Activated T-helper 1 cell treated with anti-CD3 and anti-CD28 coated beads, Interleukin-2, amount 50 U/mL, for 16 hours (primary cell): ENCODE results near the gene SIM1.

Source experiments
- DNase-seq, 2 donors: peaks; one replicate each; pipeline ENCODE4 v3.0.0-alpha.2; 2020; ENCODE audit warnings: low read depth in 1 of 2, low spot score in 1 of 2

SIM1 gene

DNA sequence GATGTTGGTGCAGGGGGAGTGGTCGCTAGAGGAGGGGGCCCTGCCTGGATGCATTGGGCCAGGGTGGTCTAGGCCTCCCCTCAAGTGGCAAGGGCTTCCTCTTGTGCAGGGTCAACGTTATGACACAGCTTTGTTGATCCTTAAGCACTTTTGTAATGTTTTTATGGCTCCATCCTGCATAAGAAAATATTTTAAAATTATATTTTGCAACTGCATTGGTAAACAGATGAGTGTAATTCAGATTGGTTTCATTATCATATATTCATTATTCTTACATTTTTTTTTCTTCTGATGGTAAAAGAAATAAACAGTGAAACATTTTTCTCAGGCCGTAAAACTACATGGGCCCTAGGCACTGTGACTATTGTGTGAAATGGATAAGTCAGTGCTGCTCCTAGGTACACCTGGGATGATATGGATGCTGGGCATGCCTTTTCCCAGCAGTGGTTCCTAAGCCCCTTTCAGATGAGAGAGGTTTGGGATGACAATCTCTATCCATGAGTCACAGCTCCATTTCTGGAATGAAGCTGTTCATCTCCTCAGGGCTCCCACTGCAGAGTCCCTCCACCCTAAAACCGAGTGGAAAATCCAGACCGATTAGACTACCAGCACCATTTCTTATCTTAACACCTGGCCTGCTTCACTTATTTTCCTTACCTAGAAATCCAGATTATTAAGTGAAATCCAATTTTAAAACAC, 5.8 kb upstream of the SIM1 start:
- no peak for DNase-seq

DNA sequence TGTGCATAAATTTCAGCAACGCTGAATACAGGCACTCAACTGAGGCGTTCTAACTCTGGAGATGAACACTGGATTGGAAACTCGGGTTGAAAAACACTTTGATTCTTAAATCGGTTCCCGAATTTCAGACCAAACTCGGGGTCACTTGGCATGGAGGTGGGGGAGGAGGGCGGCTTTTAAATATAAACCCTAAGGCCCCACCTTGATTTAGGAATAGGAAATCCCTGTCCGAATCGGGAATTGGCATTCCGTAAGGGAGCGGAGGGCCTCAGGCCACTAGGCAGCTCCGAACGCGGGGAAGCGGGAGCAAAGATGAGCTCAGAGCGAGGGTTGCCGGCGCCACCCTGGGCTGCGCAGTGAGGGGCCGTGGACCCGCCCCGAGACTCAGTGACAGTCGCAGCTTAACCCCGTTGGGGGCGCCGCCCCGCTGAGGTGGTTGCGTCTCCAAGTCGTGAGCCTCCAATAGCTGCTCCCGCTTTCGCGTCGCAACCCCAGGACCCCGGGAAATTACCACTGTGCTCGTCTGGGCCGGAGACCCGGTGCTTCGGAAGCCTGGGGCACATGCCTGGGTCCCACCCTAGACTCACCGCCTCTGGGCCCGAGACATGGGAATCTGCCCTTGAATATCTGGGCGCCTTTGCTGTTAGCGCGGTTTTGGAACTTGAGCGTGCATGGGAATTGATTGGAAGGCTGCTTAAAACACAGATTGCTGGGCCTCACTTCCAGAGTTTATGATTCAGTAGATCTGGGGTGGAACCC, 4.6 kb upstream of the SIM1 start:
- no peak for DNase-seq

DNA sequence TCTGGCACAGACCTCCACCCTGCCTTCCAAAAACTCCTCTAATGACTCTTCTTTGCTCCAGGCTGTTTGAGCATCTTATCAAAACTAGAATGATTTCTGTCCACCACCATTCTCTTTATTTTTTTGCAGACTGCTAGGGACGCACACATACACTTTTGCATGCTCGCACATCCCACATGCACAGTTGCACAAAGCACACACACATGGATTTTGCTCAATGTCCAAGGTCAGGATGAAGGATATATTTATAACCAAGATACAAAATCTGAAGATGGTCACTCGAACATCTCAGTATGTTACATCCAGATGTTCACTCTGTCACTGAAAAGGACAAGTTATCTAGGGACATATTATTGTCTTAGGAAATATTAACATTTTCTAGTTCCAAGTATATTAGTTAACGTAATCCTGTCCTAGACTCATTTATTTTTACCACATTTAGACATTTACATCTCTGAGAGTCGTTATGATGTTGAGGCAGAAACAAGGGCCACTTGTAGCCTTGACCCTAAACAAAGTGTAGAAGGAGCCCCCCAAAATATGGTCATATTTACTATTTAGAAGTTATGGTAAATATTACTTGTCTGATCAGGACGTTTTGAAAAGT, 3.4 kb upstream of the SIM1 start:
- DNase-seq: no peak

DNA sequence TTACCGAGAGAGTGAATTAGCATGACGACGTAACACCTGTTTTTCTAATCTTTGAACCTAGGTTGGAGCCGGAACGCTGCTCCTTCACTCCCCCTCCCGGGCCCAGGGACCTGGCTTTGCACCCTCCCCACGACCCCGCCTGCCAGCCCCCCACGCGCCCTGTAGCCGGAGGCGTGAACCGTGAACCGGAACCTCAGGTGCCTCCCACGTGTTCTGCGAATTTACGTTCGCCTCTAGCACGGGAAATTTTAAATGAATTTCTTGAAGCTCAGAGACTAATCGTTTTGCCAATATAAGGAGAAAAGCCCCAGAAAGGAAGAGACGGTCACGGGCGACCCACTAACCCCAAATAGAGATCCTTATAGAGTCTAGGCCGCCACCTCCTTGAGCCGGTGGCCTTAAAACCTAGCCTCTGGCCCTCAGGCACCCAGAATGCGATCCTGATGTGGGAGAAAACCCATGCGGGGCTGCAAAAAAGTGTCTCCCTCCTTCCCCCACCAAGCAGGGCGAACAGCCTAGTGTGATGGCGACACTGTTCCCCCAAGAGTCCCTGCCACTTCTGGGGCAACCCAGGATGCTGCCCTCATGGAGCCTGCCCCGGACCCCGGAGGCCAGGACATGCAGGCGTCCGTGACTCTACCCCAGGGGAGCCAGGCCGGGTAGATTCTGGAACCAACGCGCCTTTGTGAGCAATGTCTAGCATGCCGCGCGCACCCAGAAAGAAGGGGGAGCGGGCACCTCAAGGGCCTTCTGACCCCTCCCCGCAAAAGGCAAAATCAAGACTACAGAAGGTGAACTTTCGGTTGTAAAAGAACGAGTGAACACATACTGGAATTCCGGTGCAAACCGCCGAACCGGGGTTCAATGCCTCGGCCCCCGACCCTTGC, 2.7 kb upstream of the SIM1 start:
- no peak for DNase-seq

DNA sequence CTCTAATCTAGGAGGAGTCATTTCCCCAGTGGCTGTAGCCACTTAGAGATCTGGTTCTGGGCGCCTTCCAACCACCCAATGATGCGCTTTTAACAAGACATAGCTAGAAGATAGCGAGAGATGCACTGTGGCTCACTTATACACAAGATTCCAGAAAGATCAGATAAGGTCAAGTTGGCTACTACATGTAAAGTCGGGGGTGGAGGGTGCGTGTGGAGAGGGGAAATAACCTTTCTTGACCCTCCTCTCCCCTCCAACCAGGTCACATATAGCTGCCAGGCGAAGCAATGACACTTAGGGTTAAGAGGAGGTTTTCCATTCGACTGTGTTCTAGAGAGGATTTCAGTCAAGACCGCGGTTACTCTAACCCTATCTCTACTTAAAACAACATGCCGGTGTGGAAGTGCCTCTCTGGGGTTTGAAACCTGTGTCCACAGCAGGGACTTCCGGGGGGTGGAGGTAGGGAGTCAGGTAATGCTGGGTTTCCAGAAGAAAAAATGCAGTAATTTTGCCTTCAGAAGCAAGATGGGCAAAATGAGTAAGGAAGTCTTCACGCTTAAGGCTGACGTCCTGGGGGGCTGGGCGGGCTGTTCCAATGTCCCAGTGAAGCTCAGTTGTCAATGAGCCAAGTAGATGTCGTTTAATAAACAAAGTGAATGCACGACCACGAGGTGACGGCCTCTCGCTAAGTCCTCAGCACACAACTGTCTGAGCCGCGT, 1.8 kb upstream of the SIM1 start:
- DNase-seq: no peak

DNA sequence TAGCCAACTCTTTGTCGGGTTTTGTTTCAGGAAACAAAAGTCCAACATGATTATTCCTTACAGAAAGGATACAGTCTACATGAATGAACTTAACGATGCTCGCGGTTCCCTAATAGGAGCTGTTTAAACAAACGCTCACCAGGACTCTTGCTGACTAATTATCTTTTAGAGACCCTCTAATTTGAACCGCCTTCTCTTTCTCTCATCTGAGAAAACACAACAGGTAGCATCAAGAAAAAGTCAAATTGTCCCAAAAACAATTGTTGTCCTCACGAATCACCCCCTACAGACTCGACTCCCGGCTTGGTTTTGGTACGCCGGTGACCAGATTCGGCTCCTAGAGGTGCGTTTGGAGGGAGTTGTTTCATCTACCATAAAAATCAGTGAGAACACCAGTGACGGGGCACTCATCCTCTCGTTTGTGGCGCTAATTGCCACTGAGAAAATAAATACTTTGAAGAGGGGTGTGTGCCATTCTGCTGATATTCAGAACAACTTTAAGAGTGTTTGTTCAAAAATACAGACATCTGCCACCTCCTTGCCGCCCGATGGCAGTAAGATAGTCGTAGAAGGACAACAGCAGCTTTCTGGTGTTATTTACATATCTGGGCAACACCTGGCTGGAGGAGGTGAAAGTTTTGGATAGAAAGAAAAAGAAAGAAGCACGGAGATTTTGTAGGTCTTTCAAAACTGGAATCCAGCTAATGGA, 1.1 kb upstream of the SIM1 start:
- DNase-seq: no peak

DNA sequence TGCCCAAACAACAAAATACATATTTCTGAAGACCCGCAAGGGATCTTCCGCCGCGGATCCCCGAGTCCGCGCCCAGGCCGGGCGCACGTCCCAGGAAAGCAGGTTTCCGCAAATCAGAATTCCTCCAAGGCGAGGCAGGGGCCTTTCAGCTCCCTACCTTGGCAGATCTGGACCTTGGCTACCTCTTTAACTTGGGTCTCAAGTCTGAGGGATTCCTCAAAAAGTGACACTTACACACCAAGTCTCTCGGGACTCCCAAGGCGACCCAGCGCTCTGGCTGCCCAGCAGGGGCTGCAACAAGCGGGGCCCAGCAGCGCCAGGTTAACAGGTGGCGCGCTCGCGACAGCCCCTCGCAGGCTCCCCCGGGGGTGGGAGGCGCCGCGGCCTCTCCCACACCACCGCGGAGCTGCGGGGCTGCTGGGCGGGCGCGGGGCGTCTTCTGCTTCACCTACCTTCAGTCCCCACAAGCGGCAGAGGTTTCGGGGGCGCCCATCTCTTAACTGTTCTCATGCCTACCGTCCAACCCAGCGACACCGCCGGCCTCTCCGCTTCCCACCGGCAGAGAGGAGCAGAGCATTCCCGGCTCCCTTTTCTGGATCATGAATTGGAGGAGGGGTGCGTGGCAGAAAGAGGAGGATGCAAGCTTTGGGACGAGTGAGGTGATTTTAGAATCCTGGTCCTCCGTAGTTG, 414 bp downstream of the SIM1 start:
- DNase-seq: no peak

DNA sequence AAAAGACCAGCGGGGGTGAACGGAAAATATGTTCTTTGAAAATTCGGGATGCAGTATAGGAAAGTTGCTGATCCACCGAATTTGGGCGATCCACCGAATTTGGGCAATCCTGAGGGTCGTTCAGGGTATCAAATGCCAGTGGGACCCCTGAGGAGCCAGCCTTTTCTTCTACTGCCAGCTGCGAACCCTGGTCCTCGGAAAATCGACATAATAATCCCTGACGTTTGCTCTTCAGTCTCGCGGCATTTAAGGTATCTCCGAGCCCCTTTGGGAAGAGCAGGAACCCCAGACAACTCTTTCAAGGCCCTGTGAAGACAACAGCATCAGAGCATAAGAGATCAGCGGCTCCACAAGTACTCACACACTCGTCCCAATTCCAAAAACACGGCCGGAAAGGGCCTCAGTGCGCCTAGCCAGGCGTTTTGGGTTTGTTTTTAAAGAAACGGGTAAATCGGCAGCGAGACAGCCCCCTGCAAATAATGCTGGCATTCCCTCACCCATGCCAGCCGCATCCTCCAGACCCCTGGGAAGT, 1.0 kb downstream of the SIM1 start:
- DNase-seq: no peak

DNA sequence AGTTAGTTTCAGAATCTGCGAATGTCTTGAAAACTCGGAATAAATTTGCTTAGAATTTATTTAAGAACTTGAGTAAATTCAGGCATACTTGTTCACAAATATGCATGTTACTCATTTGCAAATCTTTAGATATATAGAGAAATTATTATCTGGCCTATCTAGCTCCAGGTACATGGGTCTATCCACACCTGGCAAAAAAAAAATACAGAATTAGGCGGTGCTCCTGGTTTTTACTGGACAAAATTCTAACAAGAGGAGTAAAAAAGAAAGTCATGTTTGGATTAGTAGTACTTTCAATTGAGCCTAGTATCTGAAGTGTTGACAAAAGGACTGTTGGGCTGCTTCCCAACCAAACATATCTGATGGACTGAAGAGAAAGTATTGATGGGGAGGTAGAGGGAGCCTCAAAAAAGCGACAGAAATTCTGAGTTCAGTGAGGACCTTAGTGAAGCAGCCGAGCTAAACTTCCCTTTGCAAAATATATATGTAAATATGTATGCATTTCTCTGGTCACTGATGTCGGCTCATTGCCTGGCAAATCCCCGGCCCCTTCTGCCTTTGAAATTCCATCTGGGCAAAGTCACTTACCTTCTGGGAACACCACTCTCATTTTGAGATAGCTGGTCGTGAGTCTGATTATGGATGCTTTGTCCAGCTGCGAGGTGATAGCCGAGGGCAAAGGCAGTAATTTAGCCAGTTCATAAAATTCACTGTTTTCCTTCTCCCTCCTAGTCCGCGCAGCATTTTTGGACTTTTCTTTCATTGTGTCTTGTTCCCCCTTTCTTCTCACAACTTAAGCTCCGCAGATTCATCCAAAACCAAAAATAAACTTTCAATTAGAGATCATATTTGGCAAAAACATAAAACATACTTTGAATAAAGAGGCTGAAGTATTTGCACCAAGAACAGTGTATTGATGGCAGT, 1.8 kb downstream of the SIM1 start:
- DNase-seq: no peak

DNA sequence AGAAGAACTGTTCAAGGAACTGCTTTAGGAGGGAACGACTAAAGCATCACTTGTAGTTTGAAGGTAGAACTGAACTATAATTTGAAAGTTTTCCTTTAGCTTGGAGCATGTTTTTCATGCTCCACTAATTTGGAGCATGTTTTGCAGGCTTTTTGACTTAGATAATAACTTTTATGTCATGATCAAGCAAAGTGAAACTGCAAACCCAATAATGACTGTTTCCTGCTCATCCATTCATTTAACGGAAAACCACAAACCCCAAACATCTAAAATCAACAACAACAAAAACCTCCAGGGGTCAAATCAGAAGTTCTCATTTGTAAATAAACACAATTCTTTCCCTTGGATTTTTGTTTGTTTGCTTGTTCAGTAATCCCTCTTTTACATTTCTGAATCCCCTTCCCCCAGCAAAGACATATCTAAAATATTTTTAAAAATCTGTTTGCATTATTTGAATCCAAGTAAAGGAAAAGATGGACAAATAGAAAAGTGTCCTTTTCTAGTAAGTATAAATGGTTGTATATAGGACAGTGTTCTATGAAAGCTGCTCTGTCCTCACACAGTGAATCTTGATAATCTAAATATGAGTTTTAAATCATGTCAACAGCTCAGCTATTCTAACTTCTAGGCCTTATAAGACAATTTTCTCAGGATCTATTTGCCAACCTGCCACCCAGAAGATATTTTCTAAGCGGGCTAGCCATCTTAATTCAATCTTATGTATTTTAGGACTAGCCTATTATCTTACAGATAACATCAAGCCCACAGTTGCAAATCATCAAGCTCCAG, 2.6 kb downstream of the SIM1 start:
- DNase-seq: no peak

DNA sequence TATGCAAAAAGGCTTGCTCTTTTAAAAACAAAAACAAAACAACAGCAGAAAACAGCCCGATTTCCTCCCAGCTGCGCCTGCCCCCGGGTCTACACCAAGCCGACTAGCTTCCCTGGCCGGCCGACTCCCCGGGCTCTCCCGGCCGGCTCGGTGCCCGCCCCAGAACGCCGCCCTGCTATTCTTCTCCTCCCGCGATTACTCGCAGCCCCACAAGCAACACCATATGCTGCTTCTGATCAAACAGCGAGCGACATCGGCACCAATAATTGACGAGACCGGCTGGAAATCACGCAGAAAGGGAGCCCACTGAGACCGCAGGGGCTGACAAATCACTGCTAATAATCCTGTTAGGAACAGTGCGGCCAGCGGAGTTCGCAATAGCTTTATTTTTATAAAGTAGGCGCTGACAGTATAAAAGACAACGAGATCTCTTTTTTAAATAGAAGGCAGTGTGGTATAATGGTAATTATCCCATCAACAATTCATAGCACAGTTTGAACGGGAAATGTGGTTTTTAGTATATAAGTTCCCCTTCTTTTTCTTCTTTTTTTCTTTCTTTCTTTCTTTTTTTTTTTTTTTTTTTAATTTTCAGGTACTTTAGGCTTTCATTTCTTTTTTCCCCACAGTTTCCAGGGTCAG, 3.3 kb downstream of the SIM1 start:
- DNase-seq: no peak

DNA sequence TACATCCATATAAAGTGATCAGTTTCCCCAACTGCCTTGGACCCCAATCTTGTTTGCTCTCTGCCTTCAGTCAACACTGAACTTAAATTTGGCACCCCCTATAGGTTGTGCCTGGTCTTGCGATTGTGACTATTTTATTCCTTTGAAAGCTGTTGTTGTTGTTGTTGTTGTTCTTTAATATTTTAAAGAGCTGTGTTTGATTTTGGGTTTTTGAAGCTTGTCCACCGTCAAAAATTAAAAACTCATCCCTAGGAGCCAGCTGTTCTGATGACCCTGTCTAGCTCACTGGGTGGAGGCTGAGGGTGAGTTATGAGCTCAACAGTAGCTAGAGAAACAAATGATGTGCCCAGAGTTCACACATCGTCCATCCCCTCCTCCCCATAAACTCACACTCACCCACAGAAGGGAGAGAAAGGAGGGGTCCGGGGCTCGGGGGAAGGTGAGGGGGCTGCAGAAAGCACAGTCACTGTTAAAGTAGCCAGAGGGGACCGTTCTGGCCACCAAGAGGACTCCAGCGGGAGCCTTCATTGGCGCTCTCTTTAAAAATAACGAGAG, 4.0 kb downstream of the SIM1 start:
- DNase-seq: no peak

DNA sequence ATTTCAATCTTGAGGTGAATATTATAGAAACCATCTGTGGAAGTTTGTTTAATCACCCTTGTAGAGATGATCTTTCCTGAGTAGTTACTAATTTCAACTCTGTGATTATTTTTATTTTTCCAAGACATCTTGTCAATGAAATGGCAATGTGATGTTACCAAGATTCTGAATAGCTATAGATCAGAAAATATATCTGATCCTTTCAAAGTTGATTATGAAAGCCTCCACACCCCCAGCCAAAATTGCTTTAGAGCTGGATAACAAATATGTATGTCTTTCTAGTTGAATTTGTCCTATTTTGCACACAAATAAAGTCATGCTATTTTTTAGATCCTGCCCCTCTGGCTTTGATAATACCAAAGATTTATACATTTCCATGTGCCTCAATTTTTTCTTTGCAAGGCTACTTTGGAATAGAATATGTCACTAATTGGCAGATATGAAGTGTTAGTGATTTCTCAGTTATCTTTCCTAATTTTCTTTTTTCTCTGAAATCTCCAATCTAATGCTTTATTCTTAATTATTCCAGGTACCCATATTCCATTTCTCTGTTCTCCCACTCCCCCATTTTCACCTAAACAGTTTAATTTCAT, 5.0 kb downstream of the SIM1 start:
- DNase-seq: no peak

DNA sequence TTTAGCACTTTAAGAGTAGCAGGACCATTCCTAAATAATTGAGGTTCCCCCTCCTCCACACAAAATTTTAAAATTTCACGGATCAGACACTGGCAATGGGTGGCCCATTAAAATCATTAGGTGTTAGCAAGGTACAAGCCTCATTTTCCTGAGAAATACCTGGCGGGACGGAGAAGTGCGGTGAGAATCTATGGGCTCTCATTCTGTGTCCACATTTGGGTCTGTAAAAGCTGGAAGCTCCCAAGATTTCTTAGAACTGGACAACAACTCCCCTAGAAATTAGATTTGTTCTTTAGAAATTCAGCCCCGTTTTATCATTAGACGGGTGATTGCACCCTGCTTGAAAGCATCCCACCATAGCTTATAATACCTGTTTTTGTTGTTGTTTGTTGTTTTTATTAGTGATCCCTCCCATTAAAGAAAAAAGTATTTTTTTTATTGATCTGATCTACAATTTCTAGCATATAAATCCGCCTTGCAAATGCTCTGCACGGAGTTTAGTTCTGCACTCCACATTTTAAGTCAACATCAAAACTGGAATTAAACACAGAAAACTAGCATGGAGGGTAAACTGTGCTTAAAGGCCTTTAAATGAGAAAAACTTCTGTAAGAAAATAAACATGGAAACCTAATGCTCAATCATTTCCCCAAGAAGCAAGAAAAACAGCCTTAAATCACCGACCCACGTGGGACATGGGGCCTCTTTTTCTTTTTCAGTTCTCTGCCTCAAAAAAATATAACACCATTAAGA, 5.7 kb downstream of the SIM1 start:
- DNase-seq: no peak

DNA sequence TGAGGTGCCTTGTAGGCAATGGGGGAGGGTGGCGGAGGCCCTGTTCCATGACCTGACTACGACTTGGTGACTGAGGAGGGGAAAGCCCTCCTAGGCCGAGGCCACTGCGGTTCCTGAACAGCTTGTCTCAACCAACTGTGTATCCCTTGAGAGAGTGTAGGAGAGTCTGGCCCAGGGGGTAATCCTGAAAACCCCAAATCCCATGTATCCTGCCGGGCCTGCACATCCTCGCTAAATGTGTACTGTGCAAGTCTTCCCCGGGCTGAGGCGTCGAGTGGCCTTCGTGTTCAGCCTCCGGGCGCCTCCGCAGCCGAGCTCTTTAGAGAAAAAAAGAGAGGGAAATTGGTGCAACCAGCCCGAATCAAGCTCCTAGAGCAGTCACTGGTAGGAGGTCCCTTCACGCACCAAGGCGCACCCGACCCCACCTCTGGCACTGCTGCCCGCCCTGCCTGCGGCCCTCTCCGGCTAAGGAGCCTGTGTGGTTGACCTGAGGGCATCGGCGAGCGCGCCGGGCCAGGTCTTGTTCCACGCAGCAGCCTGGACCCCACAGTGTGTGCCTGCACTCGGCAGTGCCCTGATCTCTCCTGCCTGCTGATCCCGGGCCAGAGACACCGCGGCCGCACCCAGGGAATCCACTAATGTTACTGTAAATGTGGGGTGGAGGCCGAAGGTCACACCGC, 7.3 kb downstream of the SIM1 start:
- no peak for DNase-seq
